Keratinocyte (primary cell): Measurements from ENCODE around the gene WDR87.

ENCODE experiments used
- EZH2 ChIP-seq: IDR thresholded peaks from one replicate; pipeline ENCODE4 v1.6.1; 2012; ENCODE audit warnings: inconsistent platforms, mild to moderate bottlenecking, low read length, moderate library complexity
- TF ChIP-seq, protein P1 (sequence below), 3 experiments: IDR thresholded peaks in 1 of 3; conservative IDR thresholded peaks in 1 of 3; optimal IDR thresholded peaks in 1 of 3; 2 replicates in 2 of 3; 3 replicates in 1 of 3; pipeline versions ENCODE3 to v1.5.1; 2011; ENCODE audit warnings: low read length in 3 of 3, mild to moderate bottlenecking in 3 of 3, moderate library complexity in 2 of 3, control low read depth in 1 of 3, inconsistent platforms in 1 of 3; ENCODE audit not compliant: insufficient read depth in 2 of 3; ENCODE audit errors: extremely low read depth in 1 of 3

DNA sequence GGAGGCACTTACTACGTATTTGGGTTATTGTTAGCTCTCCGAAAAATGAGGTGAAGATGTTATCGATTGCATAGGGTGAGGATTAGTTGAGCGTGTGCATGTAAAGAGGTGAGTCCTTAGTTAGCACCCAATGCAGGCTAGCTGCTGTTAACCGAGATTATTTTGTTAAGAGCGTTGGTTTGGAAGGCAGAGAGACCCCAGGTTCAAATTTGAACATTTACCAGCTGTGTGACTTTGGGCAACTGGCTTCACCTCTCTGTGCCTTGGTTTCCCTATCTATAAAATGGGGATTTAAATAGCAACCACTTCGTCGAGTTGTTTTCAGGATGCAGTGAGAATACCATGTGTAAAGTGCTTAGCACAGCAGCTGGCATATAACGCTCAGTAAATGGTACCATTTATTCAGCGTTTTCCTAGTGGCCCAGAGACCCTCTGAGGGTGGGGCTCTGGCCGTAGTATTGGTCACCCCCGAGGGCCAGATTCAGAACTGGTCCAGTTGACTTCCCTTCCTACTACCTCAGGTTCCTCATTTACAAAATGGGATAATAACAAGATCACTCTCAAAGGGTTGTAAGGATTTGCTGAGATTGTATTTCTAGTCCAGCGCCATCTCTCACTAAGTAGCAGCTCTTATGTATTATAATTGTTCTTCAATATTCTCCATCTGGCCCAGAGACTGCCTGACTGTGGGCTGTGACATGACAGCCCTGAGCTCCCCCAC is 1.5 kb upstream of the WDR87 start:
- TF ChIP-seq, protein P1, sequence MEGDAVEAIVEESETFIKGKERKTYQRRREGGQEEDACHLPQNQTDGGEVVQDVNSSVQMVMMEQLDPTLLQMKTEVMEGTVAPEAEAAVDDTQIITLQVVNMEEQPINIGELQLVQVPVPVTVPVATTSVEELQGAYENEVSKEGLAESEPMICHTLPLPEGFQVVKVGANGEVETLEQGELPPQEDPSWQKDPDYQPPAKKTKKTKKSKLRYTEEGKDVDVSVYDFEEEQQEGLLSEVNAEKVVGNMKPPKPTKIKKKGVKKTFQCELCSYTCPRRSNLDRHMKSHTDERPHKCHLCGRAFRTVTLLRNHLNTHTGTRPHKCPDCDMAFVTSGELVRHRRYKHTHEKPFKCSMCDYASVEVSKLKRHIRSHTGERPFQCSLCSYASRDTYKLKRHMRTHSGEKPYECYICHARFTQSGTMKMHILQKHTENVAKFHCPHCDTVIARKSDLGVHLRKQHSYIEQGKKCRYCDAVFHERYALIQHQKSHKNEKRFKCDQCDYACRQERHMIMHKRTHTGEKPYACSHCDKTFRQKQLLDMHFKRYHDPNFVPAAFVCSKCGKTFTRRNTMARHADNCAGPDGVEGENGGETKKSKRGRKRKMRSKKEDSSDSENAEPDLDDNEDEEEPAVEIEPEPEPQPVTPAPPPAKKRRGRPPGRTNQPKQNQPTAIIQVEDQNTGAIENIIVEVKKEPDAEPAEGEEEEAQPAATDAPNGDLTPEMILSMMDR (optimal IDR thresholded peaks at IDR 0.05 in 1 of 3, IDR thresholded peaks at IDR 0.05 in 1 of 3, conservative IDR thresholded peaks at IDR 0.05 in 1 of 3; ENCODE audit: extremely low read depth in 1 of 3, insufficient read depth in 2 of 3, low read length in 3 of 3), result no peak
- TF ChIP-seq EZH2, result no peak
